D721Med (cell line): Measurements from ENCODE around the gene CGB1.
A peak's percentile ranks its signal among the peaks of the same experiment; 100 is the strongest.

Experiments
- DNase-seq: peaks from one replicate; pipeline ENCODE4 v3.0.0; 2011; ENCODE audit warnings: low spot score; ENCODE audit not compliant: insufficient read length
- FAIRE-seq: peaks from 2 replicates; lab custom pipeline; 2011; peaks lifted over from hg19 to GRCh38; lab: Jason Lieb, UNC
- TF ChIP-seq, protein P1 (sequence below): IDR thresholded peaks from 2 replicates; pipeline ENCODE4 v1.5.1; 2012; ENCODE audit warnings: mild to moderate bottlenecking, control low read depth; ENCODE audit not compliant: insufficient read depth; ENCODE audit errors: missing control alignments

CGB1 gene

DNA sequence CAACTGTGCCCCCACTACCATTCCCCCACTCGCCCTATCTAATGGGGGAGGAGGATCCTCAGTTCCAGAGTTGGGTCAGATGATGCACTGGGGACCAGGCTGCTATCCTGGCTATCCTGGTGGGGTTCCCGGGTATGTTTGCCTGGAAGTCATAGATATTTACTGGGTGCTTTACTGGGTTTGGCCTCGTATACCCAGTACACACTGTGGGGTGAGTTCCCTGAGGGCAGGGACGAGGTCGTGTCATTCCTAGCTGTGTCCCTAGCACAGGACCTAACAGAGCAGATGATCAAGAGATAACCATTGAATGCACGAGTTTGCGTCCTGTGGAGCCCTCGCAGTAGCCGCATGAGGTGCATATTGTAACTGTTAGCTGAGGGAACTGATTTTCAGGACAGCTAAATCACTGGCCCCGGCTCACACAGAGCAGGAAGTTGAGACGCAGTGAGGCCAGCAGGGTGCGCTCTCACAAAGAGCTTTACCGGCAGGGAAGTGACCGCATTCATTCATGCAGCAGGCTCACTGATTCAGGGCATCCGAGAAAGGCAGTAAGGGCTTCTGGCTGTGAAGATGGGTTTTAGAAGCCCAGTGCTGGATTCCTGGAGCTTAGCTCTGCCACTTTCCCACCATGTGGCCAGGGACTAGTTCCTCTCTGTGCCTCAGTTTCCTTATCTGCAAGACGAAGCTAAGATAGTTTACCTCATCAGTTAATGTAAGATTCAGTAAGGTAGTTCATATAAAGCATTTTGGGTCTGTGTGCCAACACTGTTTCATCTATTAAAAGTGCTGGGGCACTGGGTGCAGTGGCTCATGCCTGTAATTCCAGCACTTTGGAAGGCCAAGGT is 37.0 kb downstream of the CGB1 start:
- no peak for FAIRE-seq
- TF ChIP-seq, protein P1, sequence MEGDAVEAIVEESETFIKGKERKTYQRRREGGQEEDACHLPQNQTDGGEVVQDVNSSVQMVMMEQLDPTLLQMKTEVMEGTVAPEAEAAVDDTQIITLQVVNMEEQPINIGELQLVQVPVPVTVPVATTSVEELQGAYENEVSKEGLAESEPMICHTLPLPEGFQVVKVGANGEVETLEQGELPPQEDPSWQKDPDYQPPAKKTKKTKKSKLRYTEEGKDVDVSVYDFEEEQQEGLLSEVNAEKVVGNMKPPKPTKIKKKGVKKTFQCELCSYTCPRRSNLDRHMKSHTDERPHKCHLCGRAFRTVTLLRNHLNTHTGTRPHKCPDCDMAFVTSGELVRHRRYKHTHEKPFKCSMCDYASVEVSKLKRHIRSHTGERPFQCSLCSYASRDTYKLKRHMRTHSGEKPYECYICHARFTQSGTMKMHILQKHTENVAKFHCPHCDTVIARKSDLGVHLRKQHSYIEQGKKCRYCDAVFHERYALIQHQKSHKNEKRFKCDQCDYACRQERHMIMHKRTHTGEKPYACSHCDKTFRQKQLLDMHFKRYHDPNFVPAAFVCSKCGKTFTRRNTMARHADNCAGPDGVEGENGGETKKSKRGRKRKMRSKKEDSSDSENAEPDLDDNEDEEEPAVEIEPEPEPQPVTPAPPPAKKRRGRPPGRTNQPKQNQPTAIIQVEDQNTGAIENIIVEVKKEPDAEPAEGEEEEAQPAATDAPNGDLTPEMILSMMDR: peak; percentile 69
- no peak for DNase-seq

GRCh38 chr19:48997972-48998371 is 38.7 kb downstream of the CGB1 start:
- no peak for DNase-seq
- FAIRE-seq: no peak
- TF ChIP-seq, protein P1: peak; percentile 50

DNA sequence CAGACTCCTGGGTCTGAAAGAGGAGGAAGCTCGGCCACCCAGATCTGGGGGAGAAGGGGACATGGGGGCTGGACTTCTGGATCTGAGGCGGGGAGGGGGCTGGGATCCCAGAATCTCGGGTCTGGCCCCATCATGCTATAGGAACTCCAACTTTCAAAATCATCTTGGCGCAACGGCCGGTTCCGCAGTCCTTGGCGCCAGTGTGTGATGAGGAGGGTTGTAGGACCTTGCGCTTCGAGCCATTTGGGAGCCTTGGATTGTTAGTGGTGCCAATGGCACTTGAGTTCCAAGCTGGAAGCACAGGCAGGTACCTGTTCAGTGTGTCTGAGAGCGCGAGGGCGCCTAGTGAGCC is 42.7 kb downstream of the CGB1 start:
- FAIRE-seq: no peak
- TF ChIP-seq, protein P1: no peak
- DNase-seq: no peak

GRCh38 chr19:48993175-48994034 is 43.3 kb downstream of the CGB1 start, which contains the start of the genes GYS1 and RUVBL2:
GYS1 (minus strand) TSS chr19:48993309; CDS start chr19:48993112, 197 bp downstream.
RUVBL2 (plus strand) TSS chr19:48993887; CDS start chr19:48993912, 25 bp downstream.
- TF ChIP-seq, protein P1: peak; percentile 60
- DNase-seq (peak; percentile 94), FAIRE-seq (peak; percentile 35)

DNA sequence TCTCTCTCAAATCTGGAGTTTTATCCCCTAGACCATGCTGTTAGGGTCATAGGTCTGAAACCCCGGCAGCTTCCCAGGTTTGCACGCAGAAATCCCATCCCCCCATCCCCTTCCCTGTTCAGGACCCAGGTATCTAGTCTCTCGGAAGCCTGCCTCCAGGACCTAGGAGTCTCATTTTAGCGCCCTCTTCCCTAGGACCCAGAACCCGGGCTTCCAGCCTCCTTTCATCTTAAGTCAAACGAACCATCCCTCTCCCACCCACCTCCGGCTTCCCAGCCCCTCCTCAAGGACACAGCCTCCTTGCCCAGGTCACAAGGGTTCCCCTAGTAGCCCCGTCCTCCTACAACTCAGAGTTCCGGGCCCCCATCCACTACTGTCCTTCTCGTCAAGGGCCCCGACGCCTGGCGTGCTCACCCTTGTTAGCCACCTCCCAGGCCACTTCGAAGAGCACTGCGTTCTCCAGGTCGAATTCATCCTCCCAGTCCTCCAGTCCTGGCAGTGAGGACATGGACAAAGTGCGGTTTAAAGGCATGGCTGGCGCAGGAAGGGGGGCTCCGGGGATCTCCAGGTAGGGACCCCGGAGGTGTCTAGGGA is 44.0 kb downstream of the CGB1 start:
- TF ChIP-seq, protein P1: no peak
- FAIRE-seq: no peak
- no peak for DNase-seq

GRCh38 chr19:48991873-48992580 is 44.7 kb downstream of the CGB1 start:
- FAIRE-seq (no peak), DNase-seq (no peak)
- TF ChIP-seq, protein P1: no peak
